ENCODE measurements around the gene DAPK1.
"Not testable (repeated sequence)": the region's sequence is repeated elsewhere in the genome, so short reads cannot be mapped to it uniquely, and the experiment has no call there.

DAPK1 gene

GRCh38 chr9:87716141-87716540 lies 218.5 kb downstream of the DAPK1 start:
- no peak for DNase-seq (ENCODE audit: low spot score)

- DNase-seq (ENCODE audit: low spot score): no peak
Observed at GRCh38 chr9:87717456-87717855, 219.8 kb downstream of the DAPK1 start.

DNA sequence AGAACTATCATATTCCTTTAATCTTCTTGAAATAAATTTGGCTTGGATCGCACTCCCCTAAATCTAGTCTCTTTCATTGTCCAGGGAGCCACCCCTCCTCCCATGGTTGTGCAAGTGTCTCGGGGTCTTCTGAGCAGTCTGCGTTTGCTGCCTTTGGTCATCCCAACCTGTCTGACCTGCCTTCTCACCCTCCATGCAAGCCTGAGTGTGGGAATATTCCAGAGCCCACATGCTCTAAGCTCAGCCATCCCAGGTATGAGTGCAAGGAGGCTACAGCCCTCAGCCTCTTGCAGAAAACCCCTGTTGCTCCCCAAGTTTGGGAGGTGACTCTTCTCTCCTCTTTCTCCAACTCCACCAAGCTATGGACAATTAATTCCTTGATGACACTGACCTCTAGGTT lies 220.6 kb downstream of the DAPK1 start:
- no peak for DNase-seq (ENCODE audit: low spot score)

DNA sequence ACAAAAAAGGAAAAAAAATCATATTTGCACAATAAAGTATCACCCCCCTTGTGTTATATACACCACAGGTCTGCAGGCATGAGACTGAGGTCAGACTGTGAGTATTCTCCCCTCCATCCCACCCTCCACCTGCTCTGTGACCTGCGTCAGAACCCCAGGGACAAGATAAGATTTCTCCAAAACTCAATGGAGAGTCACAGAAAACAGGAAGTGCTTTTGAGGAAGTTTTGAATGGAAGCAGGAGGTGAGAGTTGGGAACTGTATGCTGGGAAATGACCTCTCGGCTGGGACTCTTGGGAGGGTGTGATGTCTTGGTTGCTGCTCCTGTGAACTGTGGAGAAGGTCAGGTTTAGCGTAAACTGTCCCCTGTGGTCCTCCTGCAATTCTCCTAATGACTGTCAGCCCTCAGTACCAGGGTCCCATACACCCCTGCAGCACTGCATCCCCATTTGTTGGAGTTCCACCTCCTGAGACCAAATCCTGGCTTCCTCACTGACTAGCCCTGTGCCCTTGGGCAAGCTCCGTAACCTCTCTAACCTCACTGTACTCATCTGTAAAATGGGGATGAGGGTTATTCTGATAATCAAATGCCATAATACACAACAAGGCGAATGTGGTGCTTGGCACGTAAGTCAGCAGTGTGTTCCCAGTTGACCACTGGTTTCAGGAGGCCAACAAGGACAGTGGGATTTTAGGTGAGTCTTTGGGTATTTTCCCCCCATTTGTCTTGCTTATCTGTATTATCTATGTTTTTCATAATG lies 221.4 kb downstream of the DAPK1 start:
- no peak for DNase-seq (ENCODE audit: low spot score)

GRCh38 chr9:87720173-87720572 lies 222.5 kb downstream of the DAPK1 start:
- DNase-seq (ENCODE audit: low spot score): no peak

DNA sequence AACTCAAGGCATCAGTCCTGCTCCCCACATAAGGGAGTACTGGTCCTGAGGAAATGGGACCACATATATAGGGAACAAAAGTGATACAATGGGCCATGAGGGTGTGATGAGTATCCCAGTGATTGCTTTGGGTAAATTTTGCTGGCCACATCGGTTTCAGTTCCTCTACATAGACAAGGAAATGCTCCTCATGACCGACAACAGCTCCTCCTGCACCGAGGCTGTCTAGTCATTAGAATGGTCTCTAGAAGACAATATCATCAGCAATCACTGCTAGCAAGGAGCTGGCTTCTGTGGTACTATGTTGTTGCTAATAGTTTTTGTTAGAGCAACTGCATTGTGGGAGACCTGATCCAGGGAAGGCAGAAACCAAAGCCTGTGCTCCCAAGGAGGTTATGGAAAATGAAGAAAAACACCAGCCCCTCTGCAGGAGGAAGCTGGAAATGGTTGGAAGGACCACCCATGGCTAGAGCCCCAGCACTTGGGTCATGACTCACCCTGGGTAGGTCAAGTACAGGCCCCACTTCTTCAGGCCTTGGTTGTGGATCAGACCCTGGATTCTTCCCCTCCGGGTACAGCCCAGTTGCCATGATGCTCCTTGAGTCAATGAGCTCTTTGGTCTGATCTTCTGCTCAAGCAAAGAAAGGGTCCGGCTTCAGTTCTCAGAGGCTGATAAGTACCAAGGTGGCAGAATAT lies 224.9 kb downstream of the DAPK1 start:
- no peak for DNase-seq (ENCODE audit: low spot score)

GRCh38 chr9:87725356-87725899 lies 227.8 kb downstream of the DAPK1 start:
- DNase-seq (ENCODE audit: low spot score): peak; percentile 25

GRCh38 chr9:87725900-87726709 lies 228.4 kb downstream of the DAPK1 start, which contains the start of gene CTSL:
Gene CTSL (plus strand): TSS chr9:87726119. CDS start chr9:87727604, 1,485 bp downstream.
- peak; percentile 83 for DNase-seq (ENCODE audit: low spot score)

DNA sequence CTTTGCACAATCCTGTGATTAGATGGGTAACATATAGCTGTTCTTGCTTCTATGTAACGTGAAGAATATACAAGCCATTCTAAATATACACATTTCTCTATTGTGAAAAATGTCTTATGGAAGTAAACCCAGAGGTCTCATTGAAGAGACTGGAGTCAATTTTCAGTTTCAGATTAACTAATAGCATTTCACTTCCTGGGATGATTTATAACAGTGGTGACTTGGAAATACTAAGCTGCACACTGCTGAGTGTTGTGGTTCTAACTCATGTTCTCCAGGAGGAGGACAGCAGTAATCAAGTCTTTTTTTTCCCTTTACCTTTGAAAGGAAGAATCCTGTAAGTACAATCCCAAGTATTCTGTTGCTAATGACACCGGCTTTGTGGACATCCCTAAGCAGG lies 231.6 kb downstream of the DAPK1 start:
- DNase-seq (ENCODE audit: low spot score): no peak

GRCh38 chr9:87731321-87731720 lies 233.7 kb downstream of the DAPK1 start:
- no peak for DNase-seq (ENCODE audit: low spot score)

DNA sequence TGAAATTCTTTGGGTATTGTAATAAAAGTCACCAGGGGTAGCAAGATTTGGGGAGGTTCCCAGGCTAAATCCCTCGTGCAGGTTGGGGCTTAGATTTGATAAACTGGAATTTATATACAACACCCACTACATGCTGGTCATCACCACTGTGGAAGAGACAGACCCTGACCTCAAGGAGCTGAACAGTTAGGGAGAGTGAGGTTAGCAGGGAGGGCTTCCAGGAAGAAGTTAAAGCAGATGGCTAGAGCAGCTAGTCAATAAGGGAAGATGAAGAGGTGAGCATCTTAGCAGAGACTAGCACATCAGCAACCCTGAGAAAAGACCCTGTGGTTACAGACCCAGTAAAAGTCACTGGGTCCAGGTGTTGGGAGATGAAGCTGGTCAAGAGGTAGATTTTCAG lies 234.7 kb downstream of the DAPK1 start:
- DNase-seq (ENCODE audit: low spot score): no peak

GRCh38 chr9:87732756-87733155 lies 235.1 kb downstream of the DAPK1 start:
- DNase-seq (ENCODE audit: low spot score): no peak

DNA sequence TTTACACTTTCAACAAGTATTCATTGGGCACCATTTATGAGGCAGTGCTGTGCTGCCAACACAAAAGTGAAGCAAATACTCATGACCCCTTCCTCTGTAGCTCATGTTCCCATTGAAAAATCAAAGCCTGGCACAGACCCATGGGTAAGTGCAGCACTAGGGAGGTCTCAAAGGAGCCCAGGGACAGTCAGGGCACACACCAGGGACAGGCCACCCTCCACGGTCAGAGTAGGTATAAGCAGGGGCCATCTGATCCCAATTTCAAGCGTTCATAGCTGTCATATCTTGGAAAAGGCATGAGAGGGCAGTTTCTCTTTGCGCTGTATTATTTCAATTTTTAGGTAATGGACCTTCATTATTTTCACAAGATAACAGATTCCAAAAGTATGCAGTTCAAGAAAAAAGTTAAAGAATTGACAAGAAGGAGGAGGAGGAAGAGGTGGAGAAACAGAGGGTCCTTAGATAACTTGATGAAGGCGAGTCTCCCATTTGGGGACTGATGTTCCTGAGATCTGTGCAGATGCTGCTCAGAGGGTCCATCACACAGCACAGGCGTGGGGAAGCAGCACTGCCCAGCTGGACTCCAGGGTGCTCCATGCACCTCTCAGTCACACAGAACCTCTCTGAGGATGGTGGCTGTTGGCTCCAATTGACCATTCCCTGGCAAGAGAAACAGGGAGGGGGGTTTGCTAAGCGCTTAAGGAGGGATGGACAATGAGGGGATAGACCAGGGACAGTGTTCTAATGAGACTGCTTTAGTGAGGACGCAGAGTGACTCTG lies 235.8 kb downstream of the DAPK1 start:
- DNase-seq (ENCODE audit: low spot score): no peak

DNA sequence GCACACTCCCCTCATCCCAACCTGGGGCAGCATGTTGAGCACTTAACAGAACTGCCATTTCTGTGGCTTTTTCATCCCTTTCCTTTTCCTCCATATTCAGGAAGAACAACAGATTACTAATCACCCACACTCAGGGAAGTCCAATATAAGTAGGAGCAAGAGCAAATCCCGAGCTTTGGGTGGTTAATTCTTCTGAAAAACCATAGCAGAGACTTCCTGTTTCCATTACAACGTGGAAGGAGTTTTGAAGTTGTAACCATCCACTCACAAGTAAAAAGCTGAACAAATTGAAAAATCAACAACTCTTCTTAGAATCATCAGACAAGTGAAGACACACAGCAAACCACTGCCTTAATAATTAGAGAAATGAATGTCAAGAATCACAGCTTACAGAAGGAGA lies 236.4 kb downstream of the DAPK1 start:
- DNase-seq (ENCODE audit: low spot score): no peak

GRCh38 chr9:87739546-87739945 lies 241.9 kb downstream of the DAPK1 start:
- DNase-seq (ENCODE audit: low spot score): no peak

- DNase-seq (ENCODE audit: low spot score): no peak
Observed at GRCh38 chr9:87740209-87740608, 242.5 kb downstream of the DAPK1 start.

DNA sequence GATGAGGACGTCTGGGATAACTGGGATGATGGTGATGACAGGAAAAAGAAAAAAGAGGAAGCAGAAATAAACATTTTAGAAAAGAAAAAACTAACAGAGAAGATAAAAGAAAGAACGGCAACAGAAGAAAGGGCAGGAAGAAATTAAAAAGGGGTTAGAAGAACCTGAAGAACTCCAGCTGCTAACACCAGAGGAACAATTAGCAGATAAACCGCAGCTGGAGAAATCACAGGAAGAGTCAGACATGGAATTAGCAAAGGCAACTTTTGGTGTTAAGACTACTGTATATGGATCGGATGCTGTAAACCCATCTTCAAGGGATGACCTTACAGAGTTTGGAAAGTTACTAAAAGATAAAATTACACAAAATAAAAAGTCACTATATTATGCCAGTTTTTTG lies 243.7 kb downstream of the DAPK1 start:
- DNase-seq (ENCODE audit: low spot score): no peak

GRCh38 chr9:87741891-87742290 lies 244.2 kb downstream of the DAPK1 start:
- DNase-seq (ENCODE audit: low spot score): no peak

DNA sequence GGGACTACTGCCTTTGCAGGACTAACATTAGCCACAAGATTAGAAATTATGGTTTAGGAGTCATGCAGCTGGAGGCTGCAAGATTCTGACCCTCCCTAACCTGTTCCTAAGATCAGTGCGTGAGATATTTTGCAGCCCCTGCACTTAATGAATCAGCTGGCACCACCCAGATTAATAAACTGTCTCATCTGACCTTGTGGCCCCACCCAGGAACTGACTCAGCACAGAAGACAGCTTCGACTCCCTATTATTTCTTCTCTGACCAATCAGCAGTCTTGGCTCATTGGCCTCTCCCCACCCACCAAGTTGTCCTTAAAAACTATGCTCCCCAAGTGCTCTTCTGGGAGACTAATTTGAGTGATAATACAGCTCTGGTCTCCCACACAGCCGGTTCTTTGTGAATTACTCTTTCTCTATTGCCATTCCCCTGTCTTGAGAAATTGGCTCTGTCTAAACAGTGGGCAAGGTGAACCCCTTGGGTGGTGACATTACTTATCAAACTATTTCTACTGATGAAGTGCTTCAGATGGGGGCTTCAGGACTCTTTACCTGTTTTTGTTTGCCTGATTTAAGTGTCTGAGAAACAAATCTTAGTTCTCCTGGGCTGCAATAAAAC lies 245.3 kb downstream of the DAPK1 start:
- no peak for DNase-seq (ENCODE audit: low spot score)

- not testable (repeated sequence) for DNase-seq (ENCODE audit: low spot score)
Observed at GRCh38 chr9:87744247-87744646, 246.6 kb downstream of the DAPK1 start.

DNA sequence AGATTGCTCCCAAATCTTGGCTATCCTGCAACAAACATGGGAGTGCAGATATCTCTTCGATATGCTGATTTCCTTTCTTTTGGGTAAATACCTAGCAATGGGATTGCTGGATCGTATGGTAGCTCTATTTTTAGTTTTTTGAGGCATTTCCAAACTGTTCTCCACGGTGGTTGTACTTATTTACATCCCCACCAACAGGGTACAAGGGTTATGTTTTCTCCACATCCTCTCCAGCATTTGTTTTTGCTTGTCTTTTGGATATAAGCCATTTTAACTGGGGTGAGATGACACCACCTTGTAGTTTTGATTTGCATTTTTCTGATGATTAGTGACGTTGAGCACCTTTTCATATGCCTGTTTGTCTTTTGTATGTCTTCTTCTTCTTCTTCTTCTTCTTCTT lies 248.5 kb downstream of the DAPK1 start:
- DNase-seq (ENCODE audit: low spot score): no peak
